ENCODE results near the gene BMP10. TPM values are rescaled to one million over a fixed set of nuclear protein-coding genes. Genes with fewer than 3 reads are reported as not detected.
A peak's percentile ranks its signal among the peaks of the same experiment; 100 is the strongest.

BMP10 gene
- polyA plus RNA-seq, 3 donors, result not detected

DNA sequence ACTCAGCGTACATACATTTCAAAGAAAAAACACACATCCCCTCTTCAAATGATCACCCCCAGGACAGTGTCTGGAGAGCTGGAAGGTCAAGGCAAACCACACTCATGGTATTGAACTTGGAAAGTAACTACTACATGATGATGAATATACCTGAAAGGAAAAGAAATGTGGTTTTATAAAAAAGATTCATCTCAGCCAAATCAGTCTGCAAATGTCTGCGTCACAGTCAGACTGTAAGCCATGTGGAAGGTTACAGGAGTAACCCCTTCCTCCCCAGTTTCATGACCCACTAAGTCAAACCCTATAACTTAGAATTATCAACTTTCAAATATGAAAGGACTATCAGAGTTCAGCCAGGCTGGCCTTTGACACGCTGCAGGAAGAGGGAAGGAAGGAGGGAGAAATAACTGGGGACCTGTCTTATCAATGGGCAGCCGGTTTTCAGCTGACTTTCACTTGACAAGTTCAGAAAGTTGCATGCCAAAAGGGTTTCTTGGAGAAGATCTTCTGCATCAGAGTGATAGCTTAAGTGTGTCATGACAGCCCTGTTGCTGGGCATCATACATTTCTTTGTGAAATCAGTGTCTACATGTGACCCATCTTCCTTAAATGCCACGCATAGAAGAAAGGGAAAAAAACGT, 7.0 kb upstream of the BMP10 start:
- no peak overlapping the region for H3K27ac Mint-ChIP-seq
- H3K36me3 Mint-ChIP-seq, result no peaks in the 10 kb centered on the region
- intact Hi-C loops (cut with micrococcal nuclease), result no loop called here
- Histone ChIP-seq H3K79me2 (ENCODE audit: insufficient read depth, low read length) (no peaks in the 10 kb centered on the region), H3K4me1 (ENCODE audit: control insufficient read depth in 1 of 2, insufficient read depth in 2 of 2, low read length in 2 of 2) (no peaks in the 10 kb centered on the region), H2AFZ (ENCODE audit: insufficient read depth, low read depth, low read length, poor library complexity, severe bottlenecking) (no peak overlapping the region), H3K27me3 (ENCODE audit: control insufficient read depth in 2 of 2, insufficient read depth in 2 of 2, low read length in 2 of 2) (no peaks in the 10 kb centered on the region), H3K9ac (ENCODE audit: insufficient read depth, low read length, poor library complexity, severe bottlenecking) (no peak overlapping the region), H3K36me3 (replicated peaks in 1 of 2; ENCODE audit: control insufficient read depth in 1 of 2, insufficient read depth in 2 of 2, low read length in 2 of 2) (no peaks in the 10 kb centered on the region), H3K4me2 (replicated peaks; ENCODE audit: extremely low read depth, low read length, poor library complexity, severe bottlenecking) (no peak overlapping the region), H3K9me3 (replicated peaks in 1 of 2; ENCODE audit: control insufficient read depth in 1 of 2, insufficient read depth in 1 of 2, low read length in 2 of 2) (no peaks in the 10 kb centered on the region), H3K27ac (ENCODE audit: low read depth in 1 of 2, low read length in 2 of 2) (no peak overlapping the region), H3K4me3 (replicated peaks in 1 of 3; ENCODE audit: low read depth in 2 of 3, low read length in 3 of 3) (no peak overlapping the region), H4K20me1 (ENCODE audit: insufficient read depth, low read length) (no peaks in the 10 kb centered on the region)
- H3K4me1 Mint-ChIP-seq, result peaks cover 2% of the 10 kb centered on the region
- no peaks in the 10 kb centered on the region for H3K9me3 Mint-ChIP-seq
- 64% methylated on average over 2 of the region's 6 CpGs for WGBS (ENCODE audit: insufficient coverage)
- no peak for TF ChIP-seq CTCF (IDR thresholded peaks at IDR 0.05)
- no peak overlapping the region for H3K4me3 Mint-ChIP-seq
- peaks cover 0 to 3% (median 0%) of the 10 kb centered on the region in 3 donors for H3K27me3 Mint-ChIP-seq (ENCODE audit: low read depth in 3 of 3)
- DNase-seq, result peak in 1 of 3 donors; percentile 21

DNA sequence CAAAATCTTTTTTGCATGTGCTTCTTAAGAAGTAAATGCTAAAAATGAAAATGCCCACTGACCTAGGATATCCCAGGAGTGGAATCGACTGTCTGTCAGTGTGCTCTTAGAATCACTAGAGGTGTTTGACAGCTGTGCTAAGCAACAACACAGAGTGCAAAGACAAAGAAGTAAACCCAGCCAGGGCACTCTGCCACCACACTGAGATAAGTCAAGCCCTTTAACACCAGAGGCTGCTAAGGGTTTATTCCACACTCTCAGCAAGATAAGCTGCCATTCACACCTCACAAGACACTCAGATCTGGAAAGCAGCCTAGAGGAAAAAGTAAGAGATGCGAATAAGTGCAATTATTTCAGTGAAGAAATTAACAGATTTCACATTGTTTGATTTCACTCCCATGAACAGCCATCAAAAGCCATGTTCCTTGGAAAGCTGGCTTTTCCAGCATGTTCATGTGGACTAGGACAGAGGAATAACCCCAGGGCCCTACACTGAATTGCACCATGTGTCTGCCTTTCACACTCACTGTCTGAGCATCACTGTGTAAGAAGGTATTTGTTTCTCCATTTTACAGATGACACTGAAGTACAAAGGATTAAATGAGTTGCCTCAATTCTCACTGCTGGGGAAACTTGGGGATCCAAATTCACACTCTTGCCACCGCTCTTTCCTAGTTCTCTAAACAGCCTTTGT, 6.0 kb upstream of the BMP10 start:
- no peak overlapping the region for H3K9ac ChIP-seq (ENCODE audit: insufficient read depth, low read length, poor library complexity, severe bottlenecking)
- H3K4me1 Mint-ChIP-seq, result peaks cover 2% of the 10 kb centered on the region
- H3K27me3 Mint-ChIP-seq (ENCODE audit: low read depth in 3 of 3), result peaks cover 0 to 3% (median 0%) of the 10 kb centered on the region in 3 donors
- H3K4me1 ChIP-seq (ENCODE audit: control insufficient read depth in 1 of 2, insufficient read depth in 2 of 2, low read length in 2 of 2), result no peaks in the 10 kb centered on the region
- no peaks in the 10 kb centered on the region for H3K9me3 ChIP-seq (replicated peaks in 1 of 2; ENCODE audit: control insufficient read depth in 1 of 2, insufficient read depth in 1 of 2, low read length in 2 of 2)
- no peaks in the 10 kb centered on the region for H3K36me3 ChIP-seq (replicated peaks in 1 of 2; ENCODE audit: control insufficient read depth in 1 of 2, insufficient read depth in 2 of 2, low read length in 2 of 2)
- H3K27ac Mint-ChIP-seq, result no peak overlapping the region
- intact Hi-C loops (cut with micrococcal nuclease), result no loop called here
- no peaks in the 10 kb centered on the region for H3K79me2 ChIP-seq (ENCODE audit: insufficient read depth, low read length)
- H3K4me3 ChIP-seq (replicated peaks in 1 of 3; ENCODE audit: low read depth in 2 of 3, low read length in 3 of 3), result no peak overlapping the region
- WGBS (ENCODE audit: insufficient coverage), result 100% methylated on average over 1 of the region's 3 CpGs
- no peaks in the 10 kb centered on the region for H3K36me3 Mint-ChIP-seq
- no peak overlapping the region for H3K4me2 ChIP-seq (replicated peaks; ENCODE audit: extremely low read depth, low read length, poor library complexity, severe bottlenecking)
- H2AFZ ChIP-seq (ENCODE audit: insufficient read depth, low read depth, low read length, poor library complexity, severe bottlenecking), result no peak overlapping the region
- H3K27me3 ChIP-seq (ENCODE audit: control insufficient read depth in 2 of 2, insufficient read depth in 2 of 2, low read length in 2 of 2), result no peaks in the 10 kb centered on the region
- H3K27ac ChIP-seq (ENCODE audit: low read depth in 1 of 2, low read length in 2 of 2), result no peak overlapping the region
- no peaks in the 10 kb centered on the region for H3K9me3 Mint-ChIP-seq
- DNase-seq, result no peak
- H4K20me1 ChIP-seq (ENCODE audit: insufficient read depth, low read length), result no peaks in the 10 kb centered on the region
- no peak for TF ChIP-seq CTCF (IDR thresholded peaks at IDR 0.05)
- no peak overlapping the region for H3K4me3 Mint-ChIP-seq

Data from CD14-positive monocyte (primary cell).